ENCODE measurements around the gene RNF25. TPM values are rescaled to one million over a fixed set of nuclear protein-coding genes. Genes with fewer than 3 reads are reported as not detected.
"Not testable (repeated sequence)": the region's sequence is repeated elsewhere in the genome, so short reads cannot be mapped to it uniquely, and the experiment has no call there.

RNF25 gene
- total RNA-seq, 1 experiment from 2014 or later: 40.7 TPM

DNA sequence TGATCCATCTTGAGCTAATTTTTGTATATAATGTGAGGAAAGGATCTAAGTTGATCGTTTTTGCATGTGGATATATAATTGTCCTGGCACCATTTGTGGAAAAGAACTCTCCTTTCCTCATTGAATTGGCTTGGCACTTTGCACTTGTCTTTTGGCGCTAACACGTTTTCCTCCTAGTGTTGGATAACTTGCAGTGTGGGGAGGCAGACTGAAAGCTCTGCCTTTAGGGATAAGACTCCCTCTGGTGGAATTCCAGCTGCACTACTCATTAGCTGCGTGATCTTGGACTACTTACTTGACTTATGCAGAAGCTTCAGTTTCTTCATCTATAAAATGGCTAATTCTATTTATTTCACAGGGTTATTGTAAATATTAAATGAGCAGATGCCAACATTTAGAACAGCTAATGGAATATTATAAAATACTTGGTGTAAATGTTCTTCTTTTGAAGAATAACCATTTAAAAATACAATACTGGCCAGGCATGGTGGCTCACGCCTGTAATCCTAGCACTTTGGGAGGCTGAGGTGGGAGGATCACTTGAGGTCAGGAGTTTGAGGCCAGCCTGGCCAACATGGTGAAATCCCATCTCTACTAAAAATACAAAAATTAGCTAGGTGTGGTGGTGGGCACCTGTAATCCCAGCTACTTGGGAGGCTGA lies 15.7 kb upstream of the RNF25 start:
- H3K23me2 ChIP-seq (ENCODE audit: insufficient read length, low read depth, low read length, poor library complexity, severe bottlenecking); H3K79me1 ChIP-seq (ENCODE audit: insufficient read depth, low read depth, low read length, poor library complexity, severe bottlenecking); H3K9ac ChIP-seq (ENCODE audit: extremely low read depth, insufficient read length, low read length); H2BK5ac ChIP-seq (ENCODE audit: insufficient read length, low read length); H3K27ac ChIP-seq (ENCODE audit: insufficient read length, low read depth, low read length); H2BK120ac ChIP-seq (ENCODE audit: low read depth, low read length, poor library complexity, severe bottlenecking); H3T11ph ChIP-seq (ENCODE audit: low read length); H3K4me1 ChIP-seq (ENCODE audit: insufficient read depth, low read length); H3K27me3 Mint-ChIP-seq (ENCODE audit: low read depth); H3K4me1 Mint-ChIP-seq; H3K14ac ChIP-seq (ENCODE audit: insufficient read depth, low read length); H4K5ac ChIP-seq (ENCODE audit: insufficient read length, low read depth, low read length); H2BK20ac ChIP-seq (ENCODE audit: low read depth, low read length, poor library complexity, severe bottlenecking); H3K4me2 ChIP-seq (ENCODE audit: insufficient read depth, insufficient read length, low read length); H3K9me3 ChIP-seq (ENCODE audit: control insufficient read depth, low read depth, low read length); H3K4ac ChIP-seq (ENCODE audit: low read depth, low read length); H4K91ac ChIP-seq (ENCODE audit: insufficient read length, low read depth, low read length); H3K27me3 ChIP-seq (ENCODE audit: insufficient read depth, low read length); H3K79me2 ChIP-seq (ENCODE audit: insufficient read depth, low read length); H3K9me3 Mint-ChIP-seq; H3K23ac ChIP-seq (ENCODE audit: insufficient read length, low read depth, low read length); H3K4me3 Mint-ChIP-seq; H4K20me1 ChIP-seq (ENCODE audit: control insufficient read depth, insufficient read depth, insufficient read length); H2AFZ ChIP-seq (ENCODE audit: low read length); H2AK5ac ChIP-seq (ENCODE audit: insufficient read length, low read length); H3K56ac ChIP-seq (ENCODE audit: insufficient read length, low read depth, low read length); H2BK15ac ChIP-seq (ENCODE audit: low read depth, low read length); H4K8ac ChIP-seq (replicated peaks; ENCODE audit: insufficient read length, low read depth, low read length); H3K18ac ChIP-seq (ENCODE audit: insufficient read length, low read depth, low read length); H3K27ac Mint-ChIP-seq; H2BK12ac ChIP-seq (ENCODE audit: insufficient read length, low read depth, low read length): not testable (repeated sequence)
- DNase-seq: peak; percentile 66
- TF ChIP-seq, protein P1, sequence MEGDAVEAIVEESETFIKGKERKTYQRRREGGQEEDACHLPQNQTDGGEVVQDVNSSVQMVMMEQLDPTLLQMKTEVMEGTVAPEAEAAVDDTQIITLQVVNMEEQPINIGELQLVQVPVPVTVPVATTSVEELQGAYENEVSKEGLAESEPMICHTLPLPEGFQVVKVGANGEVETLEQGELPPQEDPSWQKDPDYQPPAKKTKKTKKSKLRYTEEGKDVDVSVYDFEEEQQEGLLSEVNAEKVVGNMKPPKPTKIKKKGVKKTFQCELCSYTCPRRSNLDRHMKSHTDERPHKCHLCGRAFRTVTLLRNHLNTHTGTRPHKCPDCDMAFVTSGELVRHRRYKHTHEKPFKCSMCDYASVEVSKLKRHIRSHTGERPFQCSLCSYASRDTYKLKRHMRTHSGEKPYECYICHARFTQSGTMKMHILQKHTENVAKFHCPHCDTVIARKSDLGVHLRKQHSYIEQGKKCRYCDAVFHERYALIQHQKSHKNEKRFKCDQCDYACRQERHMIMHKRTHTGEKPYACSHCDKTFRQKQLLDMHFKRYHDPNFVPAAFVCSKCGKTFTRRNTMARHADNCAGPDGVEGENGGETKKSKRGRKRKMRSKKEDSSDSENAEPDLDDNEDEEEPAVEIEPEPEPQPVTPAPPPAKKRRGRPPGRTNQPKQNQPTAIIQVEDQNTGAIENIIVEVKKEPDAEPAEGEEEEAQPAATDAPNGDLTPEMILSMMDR (conservative IDR thresholded peaks at IDR 0.05): peak; percentile 84
- WGBS (ENCODE audit: extremely low coverage, insufficient read length, low lambda C conversion rate): no CpG with 5 or more reads among the region's 5 CpGs
- peaks cover 0 to 52% (median 23%) of the 10 kb centered on the region in 3 experiments; a peak in 5 of 7 replicates for H3K36me3 Mint-ChIP-seq (ENCODE audit: insufficient read depth in 1 of 3, low read depth in 3 of 3)

Data from H9 (cell line).